Natural killer cell (primary cell): Measurements from ENCODE around the gene PUM2. TPM values are rescaled to one million over a fixed set of nuclear protein-coding genes. Genes with fewer than 3 reads are reported as not detected.
A peak's percentile ranks its signal among the peaks of the same experiment; 100 is the strongest.
"Not testable (repeated sequence)": the region's sequence is repeated elsewhere in the genome, so short reads cannot be mapped to it uniquely, and the experiment has no call there.

ENCODE experiments used
- ATAC-seq, 3 donors: fragments of 150-1000 bp in 2 of 3; fragments of 200-7000 bp in 1 of 3; cut with Tn5 transposase; 1 replicate in 1 of 3; 2 replicates in 2 of 3; pipeline ENCODE4 v1.10.0; 2021; ENCODE audit warnings: mild to moderate bottlenecking in 2 of 3, moderate library complexity in 2 of 3
- DNase-seq, 2 donors: peaks; one replicate each; pipeline versions ENCODE4 v3.0.0 to v3.0.0-alpha.2; 2013 to 2021; ENCODE audit warnings: mixed read lengths in 1 of 2
- H3K27ac ChIP-seq: one replicate; pipeline ENCODE4 v1.5.1; 2013; ENCODE audit warnings: mild to moderate bottlenecking, low read length
- H3K27me3 ChIP-seq: one replicate; pipeline ENCODE4 v1.6.1; 2013; ENCODE audit warnings: low read length; ENCODE audit not compliant: control insufficient read depth, insufficient read depth
- H3K36me3 ChIP-seq: one replicate; pipeline ENCODE4 v1.6.1; 2013; ENCODE audit warnings: low read length; ENCODE audit not compliant: control insufficient read depth, insufficient read depth
- H3K4me1 ChIP-seq: one replicate; pipeline ENCODE4 v1.6.1; 2013; ENCODE audit warnings: low read length; ENCODE audit not compliant: control insufficient read depth, insufficient read depth
- H3K4me3 ChIP-seq: one replicate; pipeline ENCODE4 v1.5.1; 2013; ENCODE audit warnings: low read length
- H3K9me3 ChIP-seq: one replicate; pipeline ENCODE4 v1.6.1; 2013; ENCODE audit warnings: low read length; ENCODE audit not compliant: control insufficient read depth, insufficient read depth
- H3K27ac Mint-ChIP-seq, 2 donors: one replicate each; pipeline ENCODE4 v1.8.0; 2022; ENCODE audit warnings: mild to moderate bottlenecking in 2 of 2, mixed read lengths in 2 of 2, moderate library complexity in 1 of 2
- H3K27me3 Mint-ChIP-seq, 2 donors: one replicate each; pipeline ENCODE4 v1.8.0; 2022; ENCODE audit warnings: low read depth in 2 of 2, mixed read lengths in 2 of 2
- H3K36me3 Mint-ChIP-seq: one replicate; pipeline ENCODE4 v1.8.0; 2022; ENCODE audit warnings: mixed read lengths
- H3K4me1 Mint-ChIP-seq, 2 donors: one replicate each; pipeline ENCODE4 v1.8.0; 2022; ENCODE audit warnings: mixed read lengths in 2 of 2
- H3K4me3 Mint-ChIP-seq: one replicate; pipeline ENCODE4 v1.8.0; 2022; ENCODE audit warnings: mild to moderate bottlenecking, moderate library complexity, mixed read lengths
- H3K9me3 Mint-ChIP-seq, 2 donors: one replicate each; pipeline ENCODE4 v1.8.0; 2022; ENCODE audit warnings: mixed read lengths in 2 of 2
- WGBS: methylation state at CpG from one replicate; pipeline ENCODE4 v1.1.7; 2013; ENCODE audit warnings: missing lambda C conversion rate; ENCODE audit not compliant: insufficient coverage; 5-methylcytosine and 5-hydroxymethylcytosine counted together
- intact Hi-C: fragments of 100-400 bp; cut with micrococcal nuclease; formaldehyde crosslinking; loops from one replicate; pipeline ENCODE4 v1.14.2; 2022
- total RNA-seq, 4 donors: library from RNA; stranded (reverse); fragments of 120-200 nt in 1 of 4; gene quantifications; one replicate each; pipeline versions ENCODE4 v1.2.3 to v1.2.4, GENCODE V29; 2013 to 2022
- TF ChIP-seq, protein P1 (sequence below): fragments of 200-600 bp; IDR thresholded peaks from one replicate; pipeline ENCODE4 v1.8.0; 2022; ENCODE audit warnings: antibody characterized with exemption

The PUM2 gene
- total RNA-seq, 3 donors from 2014 or later (not counting 1 experiment from before 2014, with no cell fraction given) = 115 to 157 (median 130) TPM

DNA sequence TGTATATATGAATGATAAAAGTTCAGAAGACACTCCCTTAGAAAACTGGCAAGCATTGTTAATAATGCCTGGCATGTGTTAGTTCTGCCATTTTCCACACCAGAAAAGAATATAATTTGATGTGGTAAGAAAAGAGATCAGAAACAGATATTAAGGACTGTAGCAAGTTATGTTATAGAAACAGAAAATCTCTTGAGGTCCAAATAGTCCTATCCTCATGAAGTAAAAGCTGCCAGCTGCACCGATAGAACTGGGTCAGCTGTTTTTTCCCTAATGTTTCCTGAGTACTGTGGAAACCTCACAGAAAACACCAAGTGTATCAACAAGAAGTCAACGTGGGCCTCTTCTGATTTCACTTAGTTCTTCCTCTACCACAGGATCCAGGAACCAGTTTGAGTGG, 68.8 kb downstream of the PUM2 start:
- Mint-ChIP-seq H3K36me3 (peaks cover 11% of the 10 kb centered on the region), H3K4me1 (peaks cover 10 to 19% of the 10 kb centered on the region in 2 donors), H3K27ac (peak overlapping the region in 1 of 2 donors; percentile 45), H3K27me3 (no peaks in the 10 kb centered on the region), H3K4me3 (no peak overlapping the region), H3K9me3 (no peaks in the 10 kb centered on the region)
- H3K27me3 ChIP-seq = no peaks in the 10 kb centered on the region
- ATAC-seq (no peak), DNase-seq (no peak)
- H3K36me3 ChIP-seq = peaks cover 74% of the 10 kb centered on the region
- WGBS = 81% methylated on average over 1 of the region's 2 CpGs
- TF ChIP-seq, protein P1, sequence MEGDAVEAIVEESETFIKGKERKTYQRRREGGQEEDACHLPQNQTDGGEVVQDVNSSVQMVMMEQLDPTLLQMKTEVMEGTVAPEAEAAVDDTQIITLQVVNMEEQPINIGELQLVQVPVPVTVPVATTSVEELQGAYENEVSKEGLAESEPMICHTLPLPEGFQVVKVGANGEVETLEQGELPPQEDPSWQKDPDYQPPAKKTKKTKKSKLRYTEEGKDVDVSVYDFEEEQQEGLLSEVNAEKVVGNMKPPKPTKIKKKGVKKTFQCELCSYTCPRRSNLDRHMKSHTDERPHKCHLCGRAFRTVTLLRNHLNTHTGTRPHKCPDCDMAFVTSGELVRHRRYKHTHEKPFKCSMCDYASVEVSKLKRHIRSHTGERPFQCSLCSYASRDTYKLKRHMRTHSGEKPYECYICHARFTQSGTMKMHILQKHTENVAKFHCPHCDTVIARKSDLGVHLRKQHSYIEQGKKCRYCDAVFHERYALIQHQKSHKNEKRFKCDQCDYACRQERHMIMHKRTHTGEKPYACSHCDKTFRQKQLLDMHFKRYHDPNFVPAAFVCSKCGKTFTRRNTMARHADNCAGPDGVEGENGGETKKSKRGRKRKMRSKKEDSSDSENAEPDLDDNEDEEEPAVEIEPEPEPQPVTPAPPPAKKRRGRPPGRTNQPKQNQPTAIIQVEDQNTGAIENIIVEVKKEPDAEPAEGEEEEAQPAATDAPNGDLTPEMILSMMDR = no peak
- no peaks in the 10 kb centered on the region for H3K9me3 ChIP-seq
- H3K4me3 ChIP-seq = no peak overlapping the region
- no peak overlapping the region for H3K27ac ChIP-seq
- no peaks in the 10 kb centered on the region for H3K4me1 ChIP-seq
- intact Hi-C loops = no loop called here

DNA sequence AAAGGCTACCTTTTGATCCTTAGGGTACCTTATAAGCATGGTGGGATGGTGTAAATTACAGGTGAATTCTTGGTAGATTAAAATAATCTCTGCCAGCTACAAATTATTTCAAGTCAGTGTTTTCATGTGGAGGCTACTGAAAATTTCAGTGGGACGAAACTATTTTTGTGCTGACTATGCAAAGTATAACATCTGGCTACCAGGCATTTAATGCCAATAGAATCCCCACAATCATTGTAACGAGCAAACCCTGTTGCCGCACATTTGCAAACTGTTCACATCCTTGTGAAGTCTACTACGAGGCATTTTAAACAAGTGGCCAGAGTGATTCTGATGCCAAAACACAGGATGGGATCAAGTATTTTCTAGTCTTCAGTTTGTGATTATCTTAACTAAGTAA, 77.6 kb downstream of the PUM2 start:
- DNase-seq (no peak), ATAC-seq (no peak)
- Histone ChIP-seq H3K27ac (no peak overlapping the region), H3K36me3 (peaks cover 31% of the 10 kb centered on the region), H3K9me3 (no peaks in the 10 kb centered on the region), H3K4me3 (no peak overlapping the region), H3K27me3 (no peaks in the 10 kb centered on the region), H3K4me1 (no peaks in the 10 kb centered on the region)
- intact Hi-C loops = no loop called here
- WGBS = 83% methylated on average over 4 of the region's 4 CpGs
- peaks cover 18 to 24% of the 10 kb centered on the region in 2 donors for H3K4me1 Mint-ChIP-seq
- TF ChIP-seq, protein P1 = no peak
- no peaks in the 10 kb centered on the region for H3K9me3 Mint-ChIP-seq
- H3K27ac Mint-ChIP-seq = no peak overlapping the region
- H3K36me3 Mint-ChIP-seq = no peaks in the 10 kb centered on the region
- H3K4me3 Mint-ChIP-seq = no peak overlapping the region
- H3K27me3 Mint-ChIP-seq = no peaks in the 10 kb centered on the region

DNA sequence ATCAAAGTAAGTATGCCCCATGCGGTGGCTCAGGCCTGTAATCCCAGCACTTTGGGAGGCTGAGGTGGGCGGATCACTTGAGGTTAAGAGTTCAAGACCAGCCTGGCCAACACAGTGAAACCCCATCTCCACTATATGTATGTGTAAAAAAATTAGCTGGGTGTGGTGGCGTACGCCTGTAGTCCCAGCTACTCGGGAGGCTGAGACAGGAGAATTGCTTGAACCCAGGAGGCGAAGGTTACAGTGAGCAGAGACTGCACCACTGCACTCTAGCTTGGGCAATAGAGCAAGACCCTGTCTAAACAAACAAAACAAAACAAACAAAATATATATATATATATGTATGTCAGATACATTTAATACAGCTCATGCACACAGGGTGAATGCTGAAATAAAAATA, 82.3 kb downstream of the PUM2 start:
- H3K4me1 Mint-ChIP-seq = peaks cover 21 to 23% of the 10 kb centered on the region in 2 donors
- H3K27me3 ChIP-seq, DNase-seq, ATAC-seq, H3K27me3 Mint-ChIP-seq, intact Hi-C loops, H3K27ac ChIP-seq, H3K9me3 Mint-ChIP-seq, H3K36me3 Mint-ChIP-seq, H3K4me3 ChIP-seq, H3K4me3 Mint-ChIP-seq, H3K9me3 ChIP-seq, H3K27ac Mint-ChIP-seq, H3K4me1 ChIP-seq: not testable (repeated sequence)
- H3K36me3 ChIP-seq = peaks cover 24% of the 10 kb centered on the region
- 84% methylated on average over 6 of the region's 6 CpGs for WGBS

DNA sequence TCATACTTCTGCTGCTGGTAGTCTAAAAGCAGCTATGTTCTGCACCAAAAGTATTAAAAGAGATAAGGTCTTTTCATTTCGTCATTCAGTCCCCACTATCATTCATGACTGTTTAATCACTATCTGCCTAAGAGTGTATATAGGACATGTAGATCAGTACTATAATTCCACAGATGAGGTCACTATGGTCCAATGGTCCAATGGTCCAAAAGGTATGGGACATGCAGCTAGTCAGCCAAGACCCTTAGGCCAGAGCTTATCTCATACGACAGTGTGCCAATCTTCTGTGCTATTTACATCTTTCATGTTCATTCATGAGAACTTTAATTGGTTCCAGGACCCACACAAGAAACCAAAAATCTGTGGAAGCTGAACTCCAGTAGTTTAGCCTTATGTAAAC, 83.1 kb downstream of the PUM2 start:
- Histone ChIP-seq H3K27me3 (no peaks in the 10 kb centered on the region), H3K36me3 (peaks cover 24% of the 10 kb centered on the region), H3K27ac (no peak overlapping the region), H3K4me1 (no peaks in the 10 kb centered on the region), H3K4me3 (no peak overlapping the region), H3K9me3 (no peaks in the 10 kb centered on the region)
- no peak overlapping the region for H3K4me3 Mint-ChIP-seq
- no peaks in the 10 kb centered on the region for H3K9me3 Mint-ChIP-seq
- no peak for DNase-seq
- H3K27ac Mint-ChIP-seq = peak overlapping the region; percentile 4 to 45
- H3K36me3 Mint-ChIP-seq = no peaks in the 10 kb centered on the region
- intact Hi-C loops = no loop called here
- 95% methylated on average over 1 of the region's 2 CpGs for WGBS
- no peaks in the 10 kb centered on the region for H3K27me3 Mint-ChIP-seq
- peaks cover 17 to 23% of the 10 kb centered on the region in 2 donors for H3K4me1 Mint-ChIP-seq
- ATAC-seq = no peak
- TF ChIP-seq, protein P1 = no peak
